Rectal smooth muscle tissue (tissue), 1 donor: ENCODE measurements around the gene INSYN1.
"Not testable (repeated sequence)": the region's sequence is repeated elsewhere in the genome, so short reads cannot be mapped to it uniquely, and the experiment has no call there.

Source experiments
- H3K27ac ChIP-seq: one replicate; pipeline ENCODE4 v1.7.0; 2013; ENCODE audit warnings: low read depth, low read length, inconsistent platforms
- H3K27me3 ChIP-seq: one replicate; pipeline ENCODE4 v1.7.0; 2013; ENCODE audit warnings: low read length; ENCODE audit not compliant: control insufficient read depth, insufficient read depth
- H3K36me3 ChIP-seq: one replicate; pipeline ENCODE4 v1.7.0; 2013; ENCODE audit warnings: low read length; ENCODE audit not compliant: control insufficient read depth, insufficient read depth
- H3K4me1 ChIP-seq: one replicate; pipeline ENCODE4 v1.7.0; 2013; ENCODE audit warnings: low read length; ENCODE audit not compliant: control insufficient read depth, insufficient read depth
- H3K4me3 ChIP-seq: one replicate; pipeline ENCODE4 v1.7.0; 2013; ENCODE audit warnings: low read length
- H3K9ac ChIP-seq: one replicate; pipeline ENCODE4 v1.7.0; 2013; ENCODE audit warnings: low read length

Gene INSYN1

GRCh38 chr15:73786538-73786937 lies 33.4 kb upstream of the INSYN1 start:
- no peak overlapping the region for H3K9ac ChIP-seq
- H3K27me3 ChIP-seq: no peaks in the 10 kb centered on the region
- H3K36me3 ChIP-seq: no peaks in the 10 kb centered on the region
- no peak overlapping the region for H3K4me3 ChIP-seq
- H3K27ac ChIP-seq: no peak overlapping the region
- no peaks in the 10 kb centered on the region for H3K4me1 ChIP-seq

GRCh38 chr15:73785256-73786014 lies 32.3 kb upstream of the INSYN1 start:
- not testable (repeated sequence) for H3K4me1 ChIP-seq, H3K9ac ChIP-seq, H3K36me3 ChIP-seq, H3K27ac ChIP-seq, H3K27me3 ChIP-seq, H3K4me3 ChIP-seq

- Histone ChIP-seq H3K4me1 (no peaks in the 10 kb centered on the region), H3K4me3 (no peak overlapping the region), H3K27me3 (no peaks in the 10 kb centered on the region), H3K9ac (no peak overlapping the region), H3K36me3 (no peaks in the 10 kb centered on the region), H3K27ac (no peak overlapping the region)
Measured at GRCh38 chr15:73784291-73784690, 31.1 kb upstream of the INSYN1 start.

- no peaks in the 10 kb centered on the region for H3K4me1 ChIP-seq
Measured at GRCh38 chr15:73782344-73782959, 29.3 kb upstream of the INSYN1 start.

GRCh38 chr15:73781038-73781925 lies 28.1 kb upstream of the INSYN1 start:
- no peaks in the 10 kb centered on the region for H3K4me1 ChIP-seq
- no peak overlapping the region for H3K4me3 ChIP-seq
- no peaks in the 10 kb centered on the region for H3K27me3 ChIP-seq
- no peak overlapping the region for H3K27ac ChIP-seq
- H3K9ac ChIP-seq: no peak overlapping the region
- no peaks in the 10 kb centered on the region for H3K36me3 ChIP-seq

More at GRCh38 chr15:73782344-73782959, 29.3 kb upstream of the INSYN1 start:
- H3K9ac ChIP-seq: no peak overlapping the region
- no peak overlapping the region for H3K4me3 ChIP-seq
- no peaks in the 10 kb centered on the region for H3K36me3 ChIP-seq
- no peak overlapping the region for H3K27ac ChIP-seq
- H3K27me3 ChIP-seq: no peaks in the 10 kb centered on the region

- Histone ChIP-seq H3K4me3 (no peak overlapping the region), H3K27me3 (no peaks in the 10 kb centered on the region), H3K4me1 (no peaks in the 10 kb centered on the region), H3K9ac (no peak overlapping the region), H3K27ac (no peak overlapping the region), H3K36me3 (no peaks in the 10 kb centered on the region)
Measured at GRCh38 chr15:73779974-73780373, 26.8 kb upstream of the INSYN1 start.

GRCh38 chr15:73777741-73778140 lies 24.6 kb upstream of the INSYN1 start:
- no peaks in the 10 kb centered on the region for H3K27me3 ChIP-seq
- H3K36me3 ChIP-seq: no peaks in the 10 kb centered on the region
- no peak overlapping the region for H3K4me3 ChIP-seq
- H3K27ac ChIP-seq: no peak overlapping the region
- H3K9ac ChIP-seq: no peak overlapping the region
- H3K4me1 ChIP-seq: no peaks in the 10 kb centered on the region

- Histone ChIP-seq H3K36me3 (no peaks in the 10 kb centered on the region), H3K9ac (no peak overlapping the region), H3K4me3 (no peak overlapping the region), H3K4me1 (no peaks in the 10 kb centered on the region), H3K27ac (no peak overlapping the region), H3K27me3 (no peaks in the 10 kb centered on the region)
Measured at GRCh38 chr15:73773428-73773827, 20.3 kb upstream of the INSYN1 start.

GRCh38 chr15:73771385-73772045 lies 18.4 kb upstream of the INSYN1 start:
- Histone ChIP-seq H3K4me3 (no peak overlapping the region), H3K9ac (no peak overlapping the region), H3K27ac (no peak overlapping the region), H3K27me3 (no peaks in the 10 kb centered on the region), H3K36me3 (no peaks in the 10 kb centered on the region), H3K4me1 (no peaks in the 10 kb centered on the region)

- Histone ChIP-seq H3K36me3 (no peaks in the 10 kb centered on the region), H3K9ac (no peak overlapping the region), H3K4me1 (no peaks in the 10 kb centered on the region), H3K27me3 (no peaks in the 10 kb centered on the region), H3K27ac (no peak overlapping the region), H3K4me3 (no peak overlapping the region)
Measured at GRCh38 chr15:73770050-73770449, 16.9 kb upstream of the INSYN1 start.

GRCh38 chr15:73767806-73768501 lies 14.8 kb upstream of the INSYN1 start:
- Histone ChIP-seq H3K36me3 (no peaks in the 10 kb centered on the region), H3K9ac (no peak overlapping the region), H3K4me3 (no peak overlapping the region), H3K27ac (no peak overlapping the region), H3K4me1 (no peaks in the 10 kb centered on the region), H3K27me3 (no peaks in the 10 kb centered on the region)
